ENCODE results near the gene KMO. TPM values are rescaled to one million over a fixed set of nuclear protein-coding genes. Genes with fewer than 3 reads are reported as not detected.

The KMO gene
- total and polyA plus RNA-seq, 2 of the 8 experiments (the other 6 are each of a cell fraction or from before 2014, with no cell fraction given), result not detected

DNA sequence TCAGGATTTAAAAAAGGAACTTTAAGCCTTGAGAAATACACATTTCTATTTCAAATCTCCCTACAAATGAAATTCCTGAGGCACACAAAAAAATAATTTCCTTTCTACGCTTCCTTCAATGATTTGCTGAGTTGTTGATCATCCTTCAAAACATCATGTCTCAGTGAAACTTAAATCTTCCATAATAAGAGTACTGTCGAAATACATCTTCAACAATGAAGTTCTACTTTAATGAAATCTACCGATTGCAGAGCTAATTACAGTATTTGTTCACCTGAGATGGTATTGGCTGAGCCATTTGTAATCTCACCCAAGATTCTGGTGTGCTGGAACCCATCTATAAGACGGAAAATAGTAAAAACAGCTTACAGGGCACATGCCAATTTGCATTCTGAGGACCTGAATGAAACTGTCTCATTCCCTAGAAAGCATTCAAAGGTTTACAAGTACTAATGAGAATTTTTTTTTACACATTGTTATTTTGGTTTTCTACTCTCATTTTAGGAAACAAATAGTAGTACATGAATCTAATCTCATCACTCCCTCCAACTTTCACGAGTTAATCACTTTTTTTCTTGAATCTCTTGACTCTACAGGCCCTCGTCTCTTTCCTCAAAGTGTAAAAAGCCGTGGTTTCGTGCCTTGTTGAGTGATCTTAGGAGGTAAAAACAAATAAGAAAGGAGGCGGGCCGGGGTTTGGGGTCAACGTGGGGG is 106.9 kb downstream of the KMO start:
- Histone ChIP-seq H2BK12ac (ENCODE audit: low read depth, low read length) (no peak overlapping the region), H4K91ac (replicated peaks; ENCODE audit: insufficient read length, low read length) (peak overlapping the region; percentile 48), H3K14ac (ENCODE audit: insufficient read length) (no peak overlapping the region), H2AK5ac (ENCODE audit: low read depth, low read length) (no peak overlapping the region), H3K36me3 (ENCODE audit: control insufficient read depth in 2 of 4, insufficient read depth in 4 of 4, low read length in 3 of 4) (peaks cover 0 to 22% (median 9%) of the 10 kb centered on the region in 4 experiments; a peak in 6 of 8 replicates), H4K5ac (ENCODE audit: insufficient read length, low read depth, low read length) (no peak overlapping the region), H3K4me3 (ENCODE audit: extremely low read depth in 1 of 4, insufficient read depth in 2 of 4, low read depth in 3 of 4, low read length in 4 of 4) (peak overlapping the region; percentile 70 to 100 (median 98)), H2AFZ (ENCODE audit: low read length) (0 out of 2 replicates have a peak overlapping the region, but pooled peaks have one; percentile 27), H3K23me2 (ENCODE audit: low read depth, low read length) (peaks cover 4% of the 10 kb centered on the region; the same call in 1 of the 2 replicates), H4K20me1 (replicated peaks in 1 of 2; ENCODE audit: control insufficient read depth in 1 of 2, insufficient read depth in 2 of 2, low read length in 2 of 2) (peaks cover 0 to 10% of the 10 kb centered on the region in 2 experiments), H3K4ac (replicated peaks; ENCODE audit: insufficient read length, low read depth, low read length) (no peak overlapping the region), H2BK5ac (ENCODE audit: low read depth, low read length) (peak overlapping the region; percentile 95; the same call in 1 of the 2 replicates), H2BK15ac (ENCODE audit: low read length) (no peak overlapping the region), H3K79me2 (ENCODE audit: control insufficient read depth in 1 of 2, insufficient read depth in 2 of 2, low read length in 2 of 2) (peaks cover 3 to 56% of the 10 kb centered on the region in 2 experiments; a peak in 3 of 4 replicates), H4K8ac (ENCODE audit: extremely low read depth, insufficient read depth, low read length) (no peak overlapping the region), H3K4me2 (ENCODE audit: insufficient read depth in 1 of 2, low read depth in 2 of 2, low read length in 2 of 2) (peak overlapping the region; percentile 71 to 76), H3K23ac (ENCODE audit: insufficient read length) (no peak overlapping the region), H2BK120ac (replicated peaks; ENCODE audit: low read depth, low read length) (no peak overlapping the region), H3K27me3 (replicated peaks in 1 of 4; ENCODE audit: control insufficient read depth in 3 of 4, extremely low read depth in 1 of 4, insufficient read depth in 3 of 4, low read length in 3 of 4) (no peaks in the 10 kb centered on the region; a peak in 1 of 7 replicates), H3K9ac (replicated peaks in 1 of 4; ENCODE audit: extremely low read depth in 1 of 4, low read depth in 3 of 4, low read length in 3 of 4) (peak overlapping the region in 3 of 4 experiments; percentile 46 to 83 (median 65); a peak in 6 of 7 replicates), H3K27ac (ENCODE audit: low read depth, low read length) (0 out of 2 replicates have a peak overlapping the region, but pooled peaks have one; percentile 51), H2BK20ac (ENCODE audit: low read length) (no peak overlapping the region), H3K9me3 (ENCODE audit: insufficient read depth in 2 of 2, low read depth in 1 of 2, low read length in 1 of 2) (peaks cover 0 to 6% of the 10 kb centered on the region in 2 experiments; a peak in 1 of 4 replicates), H3K79me1 (ENCODE audit: low read depth, low read length) (peaks cover 3% of the 10 kb centered on the region; the same call in 1 of the 2 replicates), H3K56ac (replicated peaks; ENCODE audit: insufficient read length, low read depth, low read length) (peak overlapping the region; percentile 88), H3K18ac (ENCODE audit: extremely low read depth, low read length) (no peak overlapping the region), H3K4me1 (replicated peaks in 1 of 4; ENCODE audit: control insufficient read depth in 3 of 4, insufficient read depth in 4 of 4, low read length in 3 of 4) (peaks cover 0 to 7% (median 3%) of the 10 kb centered on the region in 4 experiments; a peak in 5 of 7 replicates)
- ChIA-PET CTCF (ENCODE audit: partially characterized antibody) (interaction anchor here (1.2 kb wide), 1 partner anchor 12 kb away, joined by 3 read pairs; no protein-coding TSS in a partner anchor), POLR2A (ENCODE audit: partially characterized antibody) (no interaction called here)
- no peak for FAIRE-seq
- no peak for DNase-seq (ENCODE audit: low read depth in 1 of 2, low spot score in 2 of 2)
- WGBS, 2 experiments (ENCODE audit: extremely low coverage in 1 of 2, insufficient coverage in 1 of 2, insufficient read length in 1 of 2, insufficient replicate concordance in 2 of 2, low coverage in 1 of 2, low lambda C conversion rate in 2 of 2, missing lambda C conversion rate in 1 of 2), result 10% methylated on average over 11 of the region's 11 CpGs; no CpG with 5 or more reads in 1 of the 2 experiments
- TF ChIP-seq RBBP5 (IDR thresholded peaks at IDR 0.05; ENCODE audit: borderline replicate concordance, low read depth, low read length), result no peak
- TF ChIP-seq CEBPB (IDR thresholded peaks at IDR 0.05; ENCODE audit: low read depth, low read length), result no peak
- no peak for TF ChIP-seq PHF8 (conservative IDR thresholded peaks at IDR 0.05; ENCODE audit: low read depth, low read length)
- TF ChIP-seq RFX5 (IDR thresholded peaks at IDR 0.05; ENCODE audit: borderline replicate concordance, low read depth, low read length), result no peak
- TF ChIP-seq, protein P1, sequence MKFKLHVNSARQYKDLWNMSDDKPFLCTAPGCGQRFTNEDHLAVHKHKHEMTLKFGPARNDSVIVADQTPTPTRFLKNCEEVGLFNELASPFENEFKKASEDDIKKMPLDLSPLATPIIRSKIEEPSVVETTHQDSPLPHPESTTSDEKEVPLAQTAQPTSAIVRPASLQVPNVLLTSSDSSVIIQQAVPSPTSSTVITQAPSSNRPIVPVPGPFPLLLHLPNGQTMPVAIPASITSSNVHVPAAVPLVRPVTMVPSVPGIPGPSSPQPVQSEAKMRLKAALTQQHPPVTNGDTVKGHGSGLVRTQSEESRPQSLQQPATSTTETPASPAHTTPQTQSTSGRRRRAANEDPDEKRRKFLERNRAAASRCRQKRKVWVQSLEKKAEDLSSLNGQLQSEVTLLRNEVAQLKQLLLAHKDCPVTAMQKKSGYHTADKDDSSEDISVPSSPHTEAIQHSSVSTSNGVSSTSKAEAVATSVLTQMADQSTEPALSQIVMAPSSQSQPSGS (IDR thresholded peaks at IDR 0.05; ENCODE audit: low read length), result no peak
- no peak for TF ChIP-seq TAF7 (optimal IDR thresholded peaks at IDR 0.05; ENCODE audit: borderline replicate concordance, low read depth, low read length)
- no peak for TF ChIP-seq EGR1 (IDR thresholded peaks at IDR 0.05; ENCODE audit: borderline replicate concordance, low read depth, low read length)
- no peak for TF ChIP-seq POLR2A (IDR thresholded peaks at IDR 0.05; ENCODE audit: control extremely low read depth in 1 of 2, low read depth in 2 of 2, low read length in 2 of 2)
- no peak for TF ChIP-seq POLR2AphosphoS5 (IDR thresholded peaks at IDR 0.05; ENCODE audit: low read depth, low read length)
- no peak for TF ChIP-seq EZH2 (IDR thresholded peaks at IDR 0.05; ENCODE audit: low read depth, low read length, severe bottlenecking)
